Breast epithelium (tissue), 4 donors: ENCODE results near the gene U2AF1L4. TPM values are rescaled to one million over a fixed set of nuclear protein-coding genes. Genes with fewer than 3 reads are reported as not detected.

Experiments
- DNase-seq, 2 donors: peaks; one replicate each; pipeline ENCODE4 v3.0.0-alpha.2; 2019; ENCODE audit warnings: low spot score in 2 of 2
- H3K27ac ChIP-seq, 2 donors: fragments of 200-600 bp; sonication (generic) in 1 of 2; one replicate each; pipeline ENCODE4 v1.5.1; 2016 to 2019; ENCODE audit warnings: mild to moderate bottlenecking in 1 of 2
- H3K27me3 ChIP-seq, 2 donors: fragments of 200-600 bp; sonication (generic) in 1 of 2; one replicate each; pipeline versions ENCODE4 v1.5.1 to v1.6.0; 2017 to 2019; ENCODE audit warnings: control low read depth in 1 of 2, mild to moderate bottlenecking in 1 of 2
- H3K36me3 ChIP-seq: fragments of 200-600 bp; one replicate; pipeline ENCODE4 v1.5.1; 2019
- H3K4me1 ChIP-seq, 2 donors: fragments of 200-600 bp; sonication (generic); one replicate each; pipeline ENCODE4 v1.5.1; 2016 to 2019; ENCODE audit warnings: control low read depth in 1 of 2
- H3K4me3 ChIP-seq, 3 donors: fragments of 200-600 bp; sonication (generic); 1 replicate in 2 of 3; 2 replicates in 1 of 3; pipeline ENCODE4 v1.5.1; 2016 to 2019; ENCODE audit warnings: mild to moderate bottlenecking in 3 of 3, moderate library complexity in 2 of 3
- H3K9me3 ChIP-seq, 2 donors: fragments of 200-600 bp; sonication (generic) in 1 of 2; one replicate each; pipeline ENCODE4 v1.5.1; 2016 to 2019; ENCODE audit warnings: control low read depth in 1 of 2
- POLR2A ChIP-seq: fragments of 450-650 bp; IDR thresholded peaks from one replicate; pipeline ENCODE4 v1.6.1; 2016; ENCODE audit warnings: antibody characterized with exemption, mild to moderate bottlenecking, moderate library complexity
- POLR2AphosphoS5 ChIP-seq, 3 donors: sonication (generic); formaldehyde crosslinking; IDR thresholded peaks; one replicate each; pipeline ENCODE4 v1.6.1; 2017; ENCODE audit warnings: antibody characterized with exemption in 3 of 3
- intact Hi-C: fragments of 100-400 bp; cut with DNase I; formaldehyde crosslinking; loops from one replicate; pipeline ENCODE4 v1.15.1; 2023; ENCODE audit warnings: low total_unique reads
- total RNA-seq, 3 donors: library from RNA; depleted of rRNA; stranded (reverse); fragments of >200 nt; gene quantifications; one replicate each; pipeline ENCODE4 v1.1.0, GENCODE V29; 2016
- TF ChIP-seq, protein P1 (sequence below), 3 donors: fragments of 450-650 bp; IDR thresholded peaks; one replicate each; pipeline ENCODE4 v1.5.1; 2016 to 2017; ENCODE audit warnings: antibody characterized with exemption in 3 of 3, mild to moderate bottlenecking in 3 of 3, moderate library complexity in 3 of 3

U2AF1L4 gene
- total RNA-seq, 3 donors from 2014 or later = 15.7 to 37.5 (median 19.5) TPM

DNA sequence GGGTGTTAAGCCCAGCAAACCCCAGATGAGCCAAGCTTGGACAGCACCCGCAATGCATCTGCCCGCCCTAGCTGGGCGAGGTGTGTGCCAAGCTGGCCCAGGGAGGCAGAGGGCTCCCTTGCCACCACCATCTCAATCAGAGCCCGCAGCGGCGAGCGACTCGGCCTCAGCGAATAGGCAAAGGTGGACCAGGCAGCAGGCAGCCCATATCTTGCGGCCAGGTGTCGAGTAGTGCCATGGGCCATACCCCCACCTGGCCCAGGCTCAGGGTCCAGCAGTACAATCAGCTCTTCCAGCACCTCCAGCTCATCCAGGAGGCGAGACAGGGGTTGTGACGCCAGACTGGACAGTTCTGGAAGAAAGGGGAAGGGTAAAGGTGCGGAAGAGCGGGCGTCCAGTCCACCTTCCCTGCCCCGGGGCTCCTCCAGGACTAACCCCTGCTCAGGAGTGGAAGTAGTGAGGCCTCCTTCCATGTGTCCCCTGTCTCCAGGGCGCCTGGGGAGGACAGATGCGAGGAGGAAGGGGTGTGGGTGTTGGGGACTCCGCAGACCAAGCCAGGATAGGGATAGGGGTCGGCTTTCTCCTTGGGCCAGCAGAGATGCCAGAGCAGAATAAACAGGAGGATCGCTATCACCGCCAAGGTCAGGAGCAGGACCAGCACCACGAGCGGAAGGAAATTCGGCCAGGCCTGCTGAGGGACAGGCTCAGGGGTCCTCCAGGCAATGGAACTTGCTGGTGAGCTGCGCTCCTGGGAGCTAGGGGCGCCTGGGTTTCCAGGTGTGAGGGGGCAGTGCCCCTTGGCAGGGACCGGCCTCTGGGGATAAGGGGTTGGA lies 5.7 kb downstream of the U2AF1L4 start:
- DNase-seq = no peak
- H3K4me3 ChIP-seq = peak overlapping the region; percentile 53 to 76 (median 65)
- no peak for TF ChIP-seq POLR2A
- no peak for TF ChIP-seq POLR2AphosphoS5 (IDR thresholded peaks at IDR 0.05)
- TF ChIP-seq, protein P1, sequence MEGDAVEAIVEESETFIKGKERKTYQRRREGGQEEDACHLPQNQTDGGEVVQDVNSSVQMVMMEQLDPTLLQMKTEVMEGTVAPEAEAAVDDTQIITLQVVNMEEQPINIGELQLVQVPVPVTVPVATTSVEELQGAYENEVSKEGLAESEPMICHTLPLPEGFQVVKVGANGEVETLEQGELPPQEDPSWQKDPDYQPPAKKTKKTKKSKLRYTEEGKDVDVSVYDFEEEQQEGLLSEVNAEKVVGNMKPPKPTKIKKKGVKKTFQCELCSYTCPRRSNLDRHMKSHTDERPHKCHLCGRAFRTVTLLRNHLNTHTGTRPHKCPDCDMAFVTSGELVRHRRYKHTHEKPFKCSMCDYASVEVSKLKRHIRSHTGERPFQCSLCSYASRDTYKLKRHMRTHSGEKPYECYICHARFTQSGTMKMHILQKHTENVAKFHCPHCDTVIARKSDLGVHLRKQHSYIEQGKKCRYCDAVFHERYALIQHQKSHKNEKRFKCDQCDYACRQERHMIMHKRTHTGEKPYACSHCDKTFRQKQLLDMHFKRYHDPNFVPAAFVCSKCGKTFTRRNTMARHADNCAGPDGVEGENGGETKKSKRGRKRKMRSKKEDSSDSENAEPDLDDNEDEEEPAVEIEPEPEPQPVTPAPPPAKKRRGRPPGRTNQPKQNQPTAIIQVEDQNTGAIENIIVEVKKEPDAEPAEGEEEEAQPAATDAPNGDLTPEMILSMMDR (IDR thresholded peaks at IDR 0.05) = no peak
- intact Hi-C loops = no loop called here
- no peaks in the 10 kb centered on the region for H3K27me3 ChIP-seq
- peak overlapping the region; percentile 66 to 89 for H3K27ac ChIP-seq
- H3K9me3 ChIP-seq = no peaks in the 10 kb centered on the region
- peaks cover 7% of the 10 kb centered on the region for H3K36me3 ChIP-seq
- H3K4me1 ChIP-seq = peaks cover 6 to 11% of the 10 kb centered on the region in 2 donors

DNA sequence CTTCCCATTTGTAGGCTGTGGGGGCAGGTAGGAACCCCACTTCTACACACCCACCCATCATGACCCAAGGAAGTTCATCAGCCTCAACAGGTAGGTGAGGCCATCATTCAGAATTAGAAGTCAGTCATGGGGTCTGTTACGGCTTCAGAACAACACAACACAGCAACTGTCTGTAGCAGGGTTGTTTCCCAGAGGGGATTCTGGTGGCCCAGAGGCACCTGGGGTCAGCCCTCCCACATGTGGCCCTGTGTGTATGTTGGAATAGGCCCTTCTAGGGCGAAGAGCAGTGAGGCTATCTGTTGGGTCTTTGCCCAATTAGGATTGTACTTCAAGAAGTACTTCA lies 6.4 kb downstream of the U2AF1L4 start:
- intact Hi-C loops = no loop called here
- no peak for DNase-seq
- Histone ChIP-seq H3K9me3 (no peaks in the 10 kb centered on the region), H3K4me1 (peaks cover 5 to 6% of the 10 kb centered on the region in 2 donors), H3K4me3 (no peak overlapping the region), H3K27me3 (no peaks in the 10 kb centered on the region), H3K27ac (peak overlapping the region in 1 of 2 donors; percentile 89), H3K36me3 (peaks cover 7% of the 10 kb centered on the region)
- no peak for TF ChIP-seq POLR2AphosphoS5 (IDR thresholded peaks at IDR 0.05)
- no peak for TF ChIP-seq POLR2A
- TF ChIP-seq, protein P1 (IDR thresholded peaks at IDR 0.05) = no peak

DNA sequence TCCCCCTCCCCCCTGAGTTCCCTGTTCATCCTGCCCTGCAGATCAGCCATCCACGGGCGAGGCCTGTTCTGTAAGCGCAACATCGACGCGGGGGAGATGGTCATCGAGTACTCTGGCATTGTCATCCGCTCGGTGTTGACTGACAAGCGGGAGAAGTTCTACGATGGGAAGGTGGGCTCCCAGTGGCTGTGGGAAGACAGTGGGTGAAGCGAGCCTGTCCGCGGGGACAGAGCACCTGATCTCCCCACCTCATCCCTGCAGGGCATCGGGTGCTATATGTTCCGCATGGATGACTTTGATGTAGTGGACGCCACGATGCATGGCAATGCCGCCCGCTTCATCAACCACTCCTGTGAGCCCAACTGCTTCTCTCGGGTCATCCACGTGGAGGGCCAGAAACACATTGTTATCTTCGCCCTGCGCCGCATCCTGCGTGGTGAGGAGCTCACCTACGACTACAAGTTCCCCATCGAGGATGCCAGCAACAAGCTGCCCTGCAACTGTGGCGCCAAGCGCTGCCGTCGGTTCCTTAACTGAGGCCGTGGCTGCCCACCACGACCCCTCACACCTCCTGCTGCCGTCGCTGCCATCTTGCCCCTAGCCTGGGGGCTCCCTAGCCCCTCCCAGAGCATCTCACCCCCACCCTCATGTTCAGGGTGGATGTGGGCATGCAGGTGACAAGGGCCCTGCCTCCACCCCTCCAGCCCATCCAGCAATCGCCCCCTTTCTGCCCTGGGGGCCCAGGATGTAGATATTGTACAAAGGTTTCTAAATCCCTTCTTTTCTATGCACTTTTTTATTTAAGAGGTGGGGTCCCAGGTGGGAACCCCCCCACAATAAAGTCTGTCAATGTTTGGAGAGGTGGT lies 7.0 kb downstream of the U2AF1L4 start:
- H3K27ac ChIP-seq = no peak overlapping the region
- peaks cover 7% of the 10 kb centered on the region for H3K36me3 ChIP-seq
- H3K27me3 ChIP-seq = no peaks in the 10 kb centered on the region
- H3K4me3 ChIP-seq = no peak overlapping the region
- no peaks in the 10 kb centered on the region for H3K9me3 ChIP-seq
- TF ChIP-seq POLR2AphosphoS5 (IDR thresholded peaks at IDR 0.05) = no peak
- TF ChIP-seq, protein P1 (IDR thresholded peaks at IDR 0.05) = no peak
- no peak for TF ChIP-seq POLR2A
- peaks cover 5 to 6% of the 10 kb centered on the region in 2 donors for H3K4me1 ChIP-seq
- DNase-seq = no peak
- intact Hi-C loops = no loop called here

DNA sequence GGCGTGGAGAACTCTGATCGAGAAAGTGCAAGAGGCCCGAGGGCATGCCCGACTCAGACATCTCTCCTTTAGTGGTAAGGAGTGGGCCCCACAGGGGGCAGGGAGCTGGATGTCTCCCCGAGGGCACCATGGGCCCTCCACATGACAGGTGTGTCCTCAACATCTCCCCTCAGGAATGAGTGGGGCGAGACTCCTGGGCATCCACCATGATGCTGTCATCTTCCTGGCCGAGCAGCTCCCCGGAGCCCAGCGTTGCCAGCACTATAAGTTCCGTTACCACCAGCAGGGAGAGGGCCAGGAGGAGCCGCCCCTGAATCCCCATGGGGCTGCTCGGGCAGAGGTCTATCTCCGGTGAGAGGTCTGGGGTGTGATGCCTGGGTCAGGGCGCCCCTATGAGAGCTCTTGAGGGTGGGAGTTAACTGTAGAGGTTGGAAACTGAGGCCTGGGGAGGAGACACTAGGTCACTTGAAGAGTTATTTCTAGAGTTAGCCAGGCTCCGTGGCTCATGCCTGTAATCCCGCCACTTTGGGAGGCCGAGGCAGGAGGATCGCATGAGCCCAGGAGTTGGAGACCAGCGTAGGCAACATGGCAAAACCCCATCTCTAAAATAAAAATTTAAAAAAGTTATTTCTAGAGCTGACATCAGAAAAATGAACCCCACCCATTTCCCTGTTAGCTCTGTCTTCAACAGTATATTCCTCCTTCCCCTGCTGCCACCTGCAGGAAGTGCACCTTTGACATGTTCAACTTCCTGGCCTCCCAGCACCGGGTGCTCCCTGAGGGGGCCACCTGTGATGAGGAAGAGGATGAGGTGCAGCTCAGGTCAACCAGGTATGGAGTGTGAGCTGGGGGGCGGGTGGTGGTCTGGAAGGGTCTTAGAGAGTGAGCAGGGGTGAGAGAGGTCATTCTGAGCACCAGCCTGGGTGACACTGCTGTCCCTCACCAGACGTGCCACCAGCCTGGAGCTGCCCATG lies 8.0 kb downstream of the U2AF1L4 start:
- TF ChIP-seq POLR2A = no peak
- no peak for TF ChIP-seq POLR2AphosphoS5 (IDR thresholded peaks at IDR 0.05)
- TF ChIP-seq, protein P1 (IDR thresholded peaks at IDR 0.05) = no peak
- peaks cover 7% of the 10 kb centered on the region for H3K36me3 ChIP-seq
- no peak overlapping the region for H3K4me3 ChIP-seq
- H3K27ac ChIP-seq = no peak overlapping the region
- H3K9me3 ChIP-seq = no peaks in the 10 kb centered on the region
- intact Hi-C loops = no loop called here
- peaks cover 5 to 6% of the 10 kb centered on the region in 2 donors for H3K4me1 ChIP-seq
- no peak for DNase-seq
- H3K27me3 ChIP-seq = no peaks in the 10 kb centered on the region
